ENCODE measurements around the gene KIF3B. TPM values are rescaled to one million over a fixed set of nuclear protein-coding genes. Genes with fewer than 3 reads are reported as not detected.

Gene KIF3B
- total RNA-seq: 16.5 and 17.5 TPM in 2 replicates

GRCh38 chr20:32277361-32278198 is at the start of gene KIF3B:
TSS of gene KIF3B (plus strand) at chr20:32277651. CDS start at chr20:32309778, 32,127 bp downstream.

GRCh38 chr20:32357869-32358631 is 80.6 kb downstream of the KIF3B start, which contains the start of gene ASXL1:
TSS of gene ASXL1 (plus strand) at chr20:32358331. CDS start at chr20:32358776, 445 bp downstream.

Other genes with a start within 250 kb of the KIF3B start
- not detected in 2 replicates for gene HCK, start 225.4 kb upstream of the KIF3B start, total RNA-seq
- 24.9 and 28.1 TPM in 2 replicates for gene TM9SF4, start 167.9 kb upstream of the KIF3B start, total RNA-seq
- gene PLAGL2, start 69.9 kb upstream of the KIF3B start, total RNA-seq: 3.5 and 3.6 TPM in 2 replicates
- gene POFUT1, start 69.8 kb upstream of the KIF3B start, total RNA-seq: 43.0 and 46.2 TPM in 2 replicates
- gene ASXL1, start 80.7 kb downstream of the KIF3B start, total RNA-seq: 20.5 and 22.6 TPM in 2 replicates

Data from bronchus fibroblast of lung (primary cell).